ENCODE data around the gene CEP162.

The CEP162 gene

GRCh38 chr6:84268781-84269180 is 41.3 kb upstream of the CEP162 start:
- ChIA-PET POLR2A (no interaction called here), CTCF (no interaction called here)
- Histone ChIP-seq H3K9me3 (ENCODE audit: control insufficient read depth, insufficient read depth, low read depth, low read length) (no peaks in the 10 kb centered on the region), H3K27ac (ENCODE audit: extremely low read depth, low read depth, low read length) (no peak overlapping the region), H3K4me3 (ENCODE audit: low read depth, low read length) (no peak overlapping the region), H3K36me3 (ENCODE audit: control insufficient read depth in 2 of 2, insufficient read depth in 1 of 2, low read length in 2 of 2) (no peaks in the 10 kb centered on the region), H3K4me1 (ENCODE audit: control insufficient read depth, insufficient read depth, low read length) (no peaks in the 10 kb centered on the region)
- no peak for TF ChIP-seq ZNF707 (tag by site-specific recombination; IDR thresholded peaks at IDR 0.05)
- no peak for TF ChIP-seq MZF1 (tag by site-specific recombination; IDR thresholded peaks at IDR 0.05; ENCODE audit: borderline replicate concordance)
- no peak for TF ChIP-seq KLF17 (tag by site-specific recombination; IDR thresholded peaks at IDR 0.05)
- TF ChIP-seq HOXC10 (CRISPR knock-in tag; IDR thresholded peaks at IDR 0.05) = no peak
- TF ChIP-seq ZNF112 (tag by site-specific recombination; IDR thresholded peaks at IDR 0.05) = no peak
- no peak for TF ChIP-seq ZSCAN5A (tag by site-specific recombination; IDR thresholded peaks at IDR 0.05)
- no peak for TF ChIP-seq GLIS2 (tag by site-specific recombination; IDR thresholded peaks at IDR 0.05)
- no peak for TF ChIP-seq GLI2 (tag by site-specific recombination; IDR thresholded peaks at IDR 0.05; ENCODE audit: borderline replicate concordance, low read depth)

GRCh38 chr6:84263557-84263956 is 36.1 kb upstream of the CEP162 start:
- Histone ChIP-seq H3K27ac (ENCODE audit: extremely low read depth, low read depth, low read length) (no peak overlapping the region), H3K4me1 (ENCODE audit: control insufficient read depth, insufficient read depth, low read length) (no peaks in the 10 kb centered on the region), H3K36me3 (ENCODE audit: control insufficient read depth in 2 of 2, insufficient read depth in 1 of 2, low read length in 2 of 2) (no peaks in the 10 kb centered on the region), H3K9me3 (ENCODE audit: control insufficient read depth, insufficient read depth, low read depth, low read length) (no peaks in the 10 kb centered on the region), H3K4me3 (ENCODE audit: low read depth, low read length) (no peak overlapping the region)
- ChIA-PET POLR2A (no interaction called here), CTCF (no interaction called here)
- no peak for TF ChIP-seq ZNF529 (tag by site-specific recombination; IDR thresholded peaks at IDR 0.05; ENCODE audit: insufficient replicate concordance)

- no peaks in the 10 kb centered on the region for H3K36me3 ChIP-seq (ENCODE audit: control insufficient read depth in 2 of 2, insufficient read depth in 1 of 2, low read length in 2 of 2)
- ChIA-PET CTCF (no interaction called here), POLR2A (no interaction called here)
- TF ChIP-seq ZNF174 (tag by site-specific recombination; IDR thresholded peaks at IDR 0.05) (no peak), ZIC2 (tag by site-specific recombination; IDR thresholded peaks at IDR 0.05) (no peak), GLI4 (tag by site-specific recombination; IDR thresholded peaks at IDR 0.05) (no peak), ZNF701 (tag by site-specific recombination; IDR thresholded peaks at IDR 0.05) (no peak), ZNF692 (tag by site-specific recombination; IDR thresholded peaks at IDR 0.05) (no peak), ZFHX2 (tag by site-specific recombination; conservative IDR thresholded peaks at IDR 0.05) (no peak), ZNF837 (tag by site-specific recombination; IDR thresholded peaks at IDR 0.05) (no peak), ZNF660 (tag by site-specific recombination; IDR thresholded peaks at IDR 0.05) (no peak), ZBTB48 (tag by site-specific recombination; IDR thresholded peaks at IDR 0.05) (no peak), ATF2 (tag by site-specific recombination; IDR thresholded peaks at IDR 0.05; ENCODE audit: low read depth) (no peak), SCRT1 (tag by site-specific recombination; IDR thresholded peaks at IDR 0.05; ENCODE audit: borderline replicate concordance) (no peak), PBX3 (CRISPR knock-in tag; IDR thresholded peaks at IDR 0.05) (no peak), SCRT2 (tag by site-specific recombination; IDR thresholded peaks at IDR 0.05) (no peak)
These were observed 33.5 kb upstream of the CEP162 start for GRCh38 chr6:84260926-84261325.

More at GRCh38 chr6:84260926-84261325, 33.5 kb upstream of the CEP162 start:
- no peak overlapping the region for H3K27ac ChIP-seq (ENCODE audit: extremely low read depth, low read depth, low read length)
- no peaks in the 10 kb centered on the region for H3K9me3 ChIP-seq (ENCODE audit: control insufficient read depth, insufficient read depth, low read depth, low read length)
- H3K4me1 ChIP-seq (ENCODE audit: control insufficient read depth, insufficient read depth, low read length) = no peaks in the 10 kb centered on the region
- H3K4me3 ChIP-seq (ENCODE audit: low read depth, low read length) = no peak overlapping the region

Data from HEK293 (cell line).